HT1080 (cell line): ENCODE data around the gene IL17D. TPM values are rescaled to one million over a fixed set of nuclear protein-coding genes. Genes with fewer than 3 reads are reported as not detected.
A peak's percentile ranks its signal among the peaks of the same experiment; 100 is the strongest.

ENCODE experiments used
- DNase-seq: peaks from one replicate; pipeline ENCODE4 v3.0.0-alpha.2; 2015; ENCODE audit warnings: low read depth
- total RNA-seq: library from RNA; depleted of rRNA; stranded (reverse); fragments of >200 nt; shearing (Covaris generic); gene quantifications from 2 replicates; pipeline ENCODE4 v1.2.3, GENCODE V29; 2014

IL17D gene
- total RNA-seq, 1 experiment from 2014 or later: 1.8 TPM

DNA sequence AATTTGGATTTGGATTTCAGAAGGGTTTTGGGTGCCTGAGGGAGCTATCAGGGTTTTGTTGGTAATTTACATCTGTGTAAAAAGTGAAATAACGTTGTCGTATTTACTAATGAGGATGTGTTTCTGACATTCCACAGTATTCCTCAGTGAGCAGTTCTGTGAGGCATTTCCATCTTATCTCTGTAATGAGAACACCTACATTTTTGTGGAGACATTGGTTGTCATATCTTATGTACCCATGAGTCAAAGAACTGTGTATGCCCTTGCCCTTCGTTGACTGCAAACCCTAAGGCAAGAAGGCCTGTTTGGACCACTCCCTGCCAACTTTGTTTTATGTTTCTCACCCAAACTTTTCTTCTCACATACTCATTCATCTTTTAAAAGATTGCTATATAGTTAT lies 14.2 kb upstream of the IL17D start:
- DNase-seq: no peak

- DNase-seq: no peak
These were observed 11.9 kb upstream of the IL17D start for GRCh38 chr13:20691616-20692015.

GRCh38 chr13:20696073-20696472 lies 7.4 kb upstream of the IL17D start:
- DNase-seq: no peak

GRCh38 chr13:20699715-20700114 lies 3.8 kb upstream of the IL17D start:
- peak; percentile 60 for DNase-seq

DNA sequence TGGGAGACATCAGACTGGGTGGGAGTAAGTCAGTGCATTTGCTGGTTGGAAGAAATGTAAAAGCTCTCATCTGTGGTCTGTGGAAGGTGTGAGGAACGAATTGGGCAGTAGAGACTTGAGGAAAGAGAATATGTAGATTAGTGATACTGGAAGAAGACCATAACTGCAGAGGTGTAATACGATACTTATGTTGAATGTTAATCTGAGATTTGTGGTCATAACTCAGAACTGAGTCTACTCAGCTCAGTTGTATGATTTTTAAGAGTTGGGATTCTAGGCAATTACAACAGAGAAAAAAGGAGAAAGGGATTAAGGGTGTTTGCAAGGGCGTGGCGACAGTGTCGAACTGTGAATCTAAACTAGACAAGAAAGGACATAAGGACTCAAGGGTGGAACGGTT lies 3.2 kb upstream of the IL17D start:
- DNase-seq: no peak

- no peak for DNase-seq
These were observed 2.0 kb upstream of the IL17D start for GRCh38 chr13:20701461-20701860.

DNA sequence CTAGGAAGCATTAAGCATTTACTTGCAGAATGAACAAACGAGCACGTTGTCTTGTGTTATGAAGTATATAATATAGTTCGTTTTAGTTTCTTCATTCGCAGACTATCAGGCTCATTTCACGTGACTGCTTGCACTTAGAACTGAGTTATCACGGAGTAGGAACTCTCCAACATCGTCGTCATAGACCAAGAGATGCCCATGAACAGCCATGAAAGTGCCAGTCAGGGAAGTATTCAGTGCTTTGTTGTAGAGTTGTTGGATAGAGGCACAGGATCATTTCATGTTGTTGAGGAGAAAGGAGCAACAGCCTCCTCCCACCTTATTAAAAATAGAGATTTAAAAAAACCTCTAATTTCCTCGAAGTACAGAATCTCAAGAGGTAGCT lies 977 bp upstream of the IL17D start:
- no peak for DNase-seq

DNA sequence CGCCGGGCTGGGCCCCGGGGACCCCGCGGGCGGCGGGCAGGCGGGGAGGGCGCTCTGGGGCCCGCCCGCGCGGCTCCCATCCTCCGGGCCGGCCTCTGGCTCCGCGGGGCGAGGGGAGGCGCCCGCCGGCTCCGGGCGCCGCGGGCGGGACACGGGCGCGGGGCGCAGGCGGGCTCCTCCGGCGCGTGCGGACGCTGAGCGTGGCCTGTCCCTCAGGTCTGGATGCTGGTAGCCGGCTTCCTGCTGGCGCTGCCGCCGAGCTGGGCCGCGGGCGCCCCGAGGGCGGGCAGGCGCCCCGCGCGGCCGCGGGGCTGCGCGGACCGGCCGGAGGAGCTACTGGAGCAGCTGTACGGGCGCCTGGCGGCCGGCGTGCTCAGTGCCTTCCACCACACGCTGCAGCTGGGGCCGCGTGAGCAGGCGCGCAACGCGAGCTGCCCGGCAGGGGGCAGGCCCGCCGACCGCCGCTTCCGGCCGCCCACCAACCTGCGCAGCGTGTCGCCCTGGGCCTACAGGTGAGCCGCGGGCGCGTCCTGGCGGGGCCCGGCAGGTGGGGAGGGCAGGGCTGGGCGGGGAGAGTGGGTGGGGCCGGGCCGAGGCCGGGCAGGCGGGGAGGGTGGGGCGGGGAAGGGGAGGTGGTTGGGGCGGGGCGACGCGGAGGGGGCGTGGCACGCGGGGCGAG lies 420 bp downstream of the IL17D start:
- peak; percentile 62 for DNase-seq

- DNase-seq: no peak
These were observed 1.1 kb downstream of the IL17D start for GRCh38 chr13:20704459-20705069.

DNA sequence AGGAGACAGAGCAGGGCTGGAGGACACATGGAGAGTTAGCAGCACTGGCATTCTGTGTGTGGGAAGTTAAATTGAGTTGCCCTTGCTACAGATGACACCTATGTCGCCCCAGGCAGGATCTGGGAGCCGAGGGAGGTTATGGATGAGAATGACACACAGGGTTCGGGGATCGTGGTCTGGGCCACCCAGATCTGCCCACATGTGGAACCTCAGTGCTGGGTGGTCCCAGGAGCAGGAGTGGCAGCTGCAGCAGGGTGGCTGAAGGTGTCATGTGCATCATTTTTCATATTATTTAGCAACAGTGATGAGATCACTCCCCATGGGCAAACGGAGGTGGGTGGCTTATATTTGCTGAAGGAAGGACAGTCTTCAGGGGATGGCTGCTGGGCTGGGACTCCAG lies 3.2 kb downstream of the IL17D start:
- DNase-seq: no peak

DNA sequence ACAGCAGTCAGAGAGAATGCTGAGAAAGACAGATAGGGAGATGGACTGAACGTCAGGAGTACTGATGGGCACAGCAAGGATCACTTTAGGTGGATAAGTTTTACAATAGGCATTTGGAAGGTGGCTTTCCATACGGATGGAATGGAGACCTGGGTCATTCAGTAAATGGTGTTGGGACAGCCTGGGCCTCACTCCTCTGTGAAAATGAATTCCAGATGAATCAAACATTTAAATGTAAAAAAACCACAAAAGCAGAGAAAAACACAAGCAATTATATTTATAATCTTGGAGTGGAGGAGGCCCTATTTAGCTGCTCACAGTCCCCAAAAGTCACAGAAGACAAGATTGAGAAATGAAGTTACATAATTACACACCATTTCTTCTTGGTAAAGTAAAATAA lies 4.7 kb downstream of the IL17D start:
- DNase-seq: no peak

- no peak for DNase-seq
These were observed 5.9 kb downstream of the IL17D start for GRCh38 chr13:20709369-20709768.

- no peak for DNase-seq
These were observed 6.3 kb downstream of the IL17D start for GRCh38 chr13:20709782-20710181.

- DNase-seq: no peak
These were observed 8.0 kb downstream of the IL17D start for GRCh38 chr13:20711301-20712044.

GRCh38 chr13:20713014-20713376 lies 9.5 kb downstream of the IL17D start:
- DNase-seq: no peak

GRCh38 chr13:20713751-20714150 lies 10.3 kb downstream of the IL17D start:
- DNase-seq: peak; percentile 88

GRCh38 chr13:20714161-20714560 lies 10.7 kb downstream of the IL17D start:
- peak; percentile 55 for DNase-seq

GRCh38 chr13:20714563-20715329 lies 11.2 kb downstream of the IL17D start:
- peak; percentile 73 for DNase-seq

DNA sequence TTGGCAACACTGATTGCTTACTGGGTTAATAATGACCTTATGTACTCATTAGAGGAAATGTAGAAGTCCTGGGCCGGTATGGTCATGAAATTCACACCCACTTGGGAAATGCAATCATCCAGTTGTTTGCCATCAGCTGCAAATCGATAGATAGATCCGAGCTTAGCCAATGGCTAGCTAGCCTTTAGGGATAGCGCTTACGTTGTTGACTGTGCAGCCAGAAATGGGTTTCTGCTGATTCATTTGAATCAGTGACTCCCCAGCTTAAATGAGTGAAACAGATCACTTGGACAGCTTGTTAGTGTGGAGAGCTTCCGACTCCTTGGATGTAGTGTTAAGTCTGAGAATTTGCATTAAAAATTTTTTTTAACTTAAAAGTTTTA lies 11.8 kb downstream of the IL17D start:
- DNase-seq: no peak

- DNase-seq: no peak
These were observed 13.5 kb downstream of the IL17D start for GRCh38 chr13:20716951-20717350.

DNA sequence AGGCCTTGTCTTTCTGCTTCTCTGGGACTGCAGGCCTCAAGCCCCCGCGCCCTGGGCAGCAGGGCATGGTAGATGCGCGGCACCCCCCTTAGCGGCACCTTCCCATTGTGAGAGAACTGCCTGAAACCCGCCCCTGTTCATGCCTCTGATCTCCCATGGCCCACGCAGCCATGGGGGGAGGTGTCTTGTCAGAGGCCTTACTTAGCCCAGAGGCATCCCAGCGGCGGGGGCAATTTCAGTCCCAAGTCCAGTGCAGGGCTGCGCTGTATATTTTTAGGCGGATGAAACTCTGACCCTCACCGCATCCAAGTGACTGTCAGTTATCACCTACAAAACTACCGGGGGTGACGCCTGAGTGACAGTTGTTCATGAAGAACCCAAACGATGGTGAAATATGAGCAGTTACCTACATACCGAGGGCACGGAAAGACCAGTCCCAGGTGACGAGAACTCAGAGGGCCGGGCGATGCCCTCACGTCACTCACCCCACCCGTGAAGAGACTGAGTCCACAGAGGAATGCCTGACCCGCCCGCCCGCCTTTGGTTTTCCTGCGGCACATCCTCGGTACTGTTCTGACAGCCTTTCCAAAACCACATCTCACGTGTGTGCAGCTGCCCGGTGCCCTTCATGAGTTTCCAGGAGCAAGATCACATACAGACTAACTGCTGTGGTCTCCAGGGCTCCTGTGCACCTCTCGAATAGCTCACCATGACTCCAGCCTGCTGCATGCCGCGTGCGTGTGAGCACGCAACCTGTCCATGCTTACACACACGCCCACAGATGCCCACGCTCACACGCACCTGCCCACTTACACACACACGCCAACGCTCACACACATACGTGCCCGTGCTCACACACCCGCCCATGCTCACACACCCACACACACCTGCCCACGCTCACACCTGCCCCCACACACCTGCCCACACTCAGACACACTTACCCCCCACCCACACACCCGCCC lies 14.4 kb downstream of the IL17D start:
- DNase-seq: no peak
